ENCODE measurements around the gene EGFLAM.

EGFLAM gene

GRCh38 chr5:38472541-38472940 is 214.2 kb downstream of the EGFLAM start:
- Histone ChIP-seq H3K9ac (no peak overlapping the region), H3K36me3 (ENCODE audit: insufficient read depth) (no peaks in the 10 kb centered on the region), H3K4me2 (no peak overlapping the region), H4K20me1 (ENCODE audit: insufficient read depth) (no peaks in the 10 kb centered on the region), H3K4me3 (IDR thresholded peaks at IDR 0.05; ENCODE audit: insufficient read depth, low read depth, low read length) (no peak overlapping the region), H3K27ac (no peak overlapping the region), H2AFZ (ENCODE audit: low read depth) (no peak overlapping the region), H3K79me2 (ENCODE audit: insufficient read depth, low read depth) (no peaks in the 10 kb centered on the region), H3K4me1 (ENCODE audit: low read depth, poor library complexity, severe bottlenecking) (no peaks in the 10 kb centered on the region), H3K27me3 (ENCODE audit: insufficient read depth, low read depth) (no peaks in the 10 kb centered on the region)
- TF ChIP-seq CTCF (conservative IDR thresholded peaks at IDR 0.05; ENCODE audit: low read depth, low read length) = no peak

- no peaks in the 10 kb centered on the region for H3K36me3 ChIP-seq (ENCODE audit: insufficient read depth)
- no peaks in the 10 kb centered on the region for H3K27me3 ChIP-seq (ENCODE audit: insufficient read depth, low read depth)
- no peak overlapping the region for H3K4me2 ChIP-seq
- H3K79me2 ChIP-seq (ENCODE audit: insufficient read depth, low read depth) = no peaks in the 10 kb centered on the region
- no peaks in the 10 kb centered on the region for H3K4me1 ChIP-seq (ENCODE audit: low read depth, poor library complexity, severe bottlenecking)
- no peak overlapping the region for H2AFZ ChIP-seq (ENCODE audit: low read depth)
- TF ChIP-seq CTCF (conservative IDR thresholded peaks at IDR 0.05; ENCODE audit: low read depth, low read length) = no peak
- no peak overlapping the region for H3K9ac ChIP-seq
- H3K4me3 ChIP-seq (IDR thresholded peaks at IDR 0.05; ENCODE audit: insufficient read depth, low read depth, low read length) = no peak overlapping the region
- no peak overlapping the region for H3K27ac ChIP-seq
- no peaks in the 10 kb centered on the region for H4K20me1 ChIP-seq (ENCODE audit: insufficient read depth)
These were observed 214.6 kb downstream of the EGFLAM start for GRCh38 chr5:38473008-38473407.

GRCh38 chr5:38478166-38478565 is 219.8 kb downstream of the EGFLAM start:
- Histone ChIP-seq H2AFZ (ENCODE audit: low read depth) (no peak overlapping the region), H3K4me1 (ENCODE audit: low read depth, poor library complexity, severe bottlenecking) (no peaks in the 10 kb centered on the region), H4K20me1 (ENCODE audit: insufficient read depth) (no peaks in the 10 kb centered on the region), H3K4me2 (no peak overlapping the region), H3K27me3 (ENCODE audit: insufficient read depth, low read depth) (no peaks in the 10 kb centered on the region), H3K4me3 (IDR thresholded peaks at IDR 0.05; ENCODE audit: insufficient read depth, low read depth, low read length) (no peak overlapping the region), H3K36me3 (ENCODE audit: insufficient read depth) (no peaks in the 10 kb centered on the region), H3K79me2 (ENCODE audit: insufficient read depth, low read depth) (no peaks in the 10 kb centered on the region), H3K9ac (no peak overlapping the region), H3K27ac (no peak overlapping the region)
- no peak for TF ChIP-seq CTCF (conservative IDR thresholded peaks at IDR 0.05; ENCODE audit: low read depth, low read length)

- TF ChIP-seq CTCF (conservative IDR thresholded peaks at IDR 0.05; ENCODE audit: low read depth, low read length) = no peak
- H4K20me1 ChIP-seq (ENCODE audit: insufficient read depth) = no peaks in the 10 kb centered on the region
- H3K36me3 ChIP-seq (ENCODE audit: insufficient read depth) = no peaks in the 10 kb centered on the region
- H3K4me1 ChIP-seq (ENCODE audit: low read depth, poor library complexity, severe bottlenecking) = no peaks in the 10 kb centered on the region
- no peak overlapping the region for H2AFZ ChIP-seq (ENCODE audit: low read depth)
- H3K79me2 ChIP-seq (ENCODE audit: insufficient read depth, low read depth) = no peaks in the 10 kb centered on the region
- H3K4me2 ChIP-seq = no peak overlapping the region
- H3K9ac ChIP-seq = no peak overlapping the region
- H3K4me3 ChIP-seq (IDR thresholded peaks at IDR 0.05; ENCODE audit: insufficient read depth, low read depth, low read length) = no peak overlapping the region
- H3K27ac ChIP-seq = no peak overlapping the region
- H3K27me3 ChIP-seq (ENCODE audit: insufficient read depth, low read depth) = no peaks in the 10 kb centered on the region
These were observed 220.5 kb downstream of the EGFLAM start for GRCh38 chr5:38478878-38479277.

All from KMS-11 (cell line).